Stomach (tissue), 4 donors: ENCODE results near the gene TUBGCP2.

Source experiments
- EP300 ChIP-seq: sonication (generic); formaldehyde crosslinking; IDR thresholded peaks from one replicate; pipeline ENCODE4 v1.6.1; 2017; ENCODE audit warnings: antibody characterized with exemption
- POLR2A ChIP-seq, 4 donors: fragments of 450-650 bp; IDR thresholded peaks; one replicate each; pipeline ENCODE4 v1.6.1; 2016; ENCODE audit warnings: antibody characterized with exemption in 4 of 4, control low read depth in 2 of 4, mild to moderate bottlenecking in 1 of 4, moderate library complexity in 1 of 4
- POLR2AphosphoS5 ChIP-seq, 3 donors: sonication (generic); formaldehyde crosslinking; IDR thresholded peaks; one replicate each; pipeline ENCODE4 v1.6.1; 2016; ENCODE audit warnings: antibody characterized with exemption in 3 of 3
- TF ChIP-seq, protein P1 (sequence below), 7 experiments: fragments of 450-650 bp in 4 of 7; fragments of 200-600 bp in 3 of 7; sonication (generic) in 3 of 7; IDR thresholded peaks; one replicate each; pipeline ENCODE4 v1.5.1; 2016 to 2019; ENCODE audit warnings: antibody characterized with exemption in 7 of 7, control low read depth in 2 of 7, mild to moderate bottlenecking in 1 of 7

DNA sequence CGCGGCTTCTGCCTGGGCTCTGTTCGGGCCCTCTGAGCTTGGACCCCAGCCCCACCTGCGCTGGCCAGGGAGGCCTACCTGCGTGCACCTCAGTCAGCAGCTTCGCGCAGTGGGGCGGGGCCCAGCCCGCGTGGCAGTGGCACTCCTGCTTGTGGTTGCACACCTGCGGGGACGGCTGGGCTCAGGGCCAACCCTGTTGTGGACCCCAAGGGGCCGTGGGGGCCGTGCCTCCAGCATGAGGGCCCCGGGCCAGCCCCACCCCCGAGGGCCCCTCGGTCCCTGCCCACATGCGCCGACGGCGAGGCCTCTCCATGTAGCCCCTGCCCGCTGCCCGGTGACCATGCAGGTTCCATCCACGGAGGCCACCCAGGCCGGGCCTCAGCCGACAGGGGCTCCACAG lies 39.3 kb downstream of the TUBGCP2 start:
- TF ChIP-seq, protein P1, sequence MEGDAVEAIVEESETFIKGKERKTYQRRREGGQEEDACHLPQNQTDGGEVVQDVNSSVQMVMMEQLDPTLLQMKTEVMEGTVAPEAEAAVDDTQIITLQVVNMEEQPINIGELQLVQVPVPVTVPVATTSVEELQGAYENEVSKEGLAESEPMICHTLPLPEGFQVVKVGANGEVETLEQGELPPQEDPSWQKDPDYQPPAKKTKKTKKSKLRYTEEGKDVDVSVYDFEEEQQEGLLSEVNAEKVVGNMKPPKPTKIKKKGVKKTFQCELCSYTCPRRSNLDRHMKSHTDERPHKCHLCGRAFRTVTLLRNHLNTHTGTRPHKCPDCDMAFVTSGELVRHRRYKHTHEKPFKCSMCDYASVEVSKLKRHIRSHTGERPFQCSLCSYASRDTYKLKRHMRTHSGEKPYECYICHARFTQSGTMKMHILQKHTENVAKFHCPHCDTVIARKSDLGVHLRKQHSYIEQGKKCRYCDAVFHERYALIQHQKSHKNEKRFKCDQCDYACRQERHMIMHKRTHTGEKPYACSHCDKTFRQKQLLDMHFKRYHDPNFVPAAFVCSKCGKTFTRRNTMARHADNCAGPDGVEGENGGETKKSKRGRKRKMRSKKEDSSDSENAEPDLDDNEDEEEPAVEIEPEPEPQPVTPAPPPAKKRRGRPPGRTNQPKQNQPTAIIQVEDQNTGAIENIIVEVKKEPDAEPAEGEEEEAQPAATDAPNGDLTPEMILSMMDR (IDR thresholded peaks at IDR 0.05) = no peak
- TF ChIP-seq POLR2AphosphoS5 (IDR thresholded peaks at IDR 0.05) (no peak), POLR2A (IDR thresholded peaks at IDR 0.05) (no peak), EP300 (no peak)
